ENCODE data around the gene ARMH4. TPM values are rescaled to one million over a fixed set of nuclear protein-coding genes. Genes with fewer than 3 reads are reported as not detected.

ARMH4 gene
- total and polyA plus RNA-seq, 8 donors = 2.0 to 19.4 (median 15.7) TPM

- Histone ChIP-seq H3K4me3 (peak within 1 kb of the TSS; percentile 66 to 88), H3K27me3 (no peaks in the 10 kb centered on the region), H3K36me3 (peaks cover 0 to 21% of the 10 kb centered on the region in 2 donors), H3K9me3 (no peaks in the 10 kb centered on the region), H3K27ac (peak within 1 kb of the TSS; percentile 92 to 94), H3K4me1 (peaks cover 9 to 18% of the 10 kb centered on the region in 2 donors)
- intact Hi-C loops (cut with DNase I) = no loop called here
- no peak for TF ChIP-seq CTCF (IDR thresholded peaks at IDR 0.05)
- DNase-seq (peak; percentile 87 to 98 (median 92)), ATAC-seq (peak; percentile 97)
Measured at GRCh38 chr14:58199726-58200479, 47.9 kb upstream of the ARMH4 start, which contains the start of gene ACTR10. TSS of gene ACTR10 (plus strand) at chr14:58200149. CDS start at chr14:58200218, 69 bp downstream.

GRCh38 chr14:58198086-58198485, 46.1 kb upstream of the ARMH4 start:
- DNase-seq (no peak), ATAC-seq (no peak)
- intact Hi-C loops (cut with DNase I) = no loop called here
- H3K9me3 ChIP-seq = no peaks in the 10 kb centered on the region
- no peak overlapping the region for H3K4me3 ChIP-seq
- H3K27me3 ChIP-seq = no peaks in the 10 kb centered on the region
- TF ChIP-seq CTCF (IDR thresholded peaks at IDR 0.05) = no peak
- H3K27ac ChIP-seq = no peak overlapping the region
- peaks cover 9 to 18% of the 10 kb centered on the region in 2 donors for H3K4me1 ChIP-seq
- peaks cover 0 to 3% of the 10 kb centered on the region in 2 donors for H3K36me3 ChIP-seq

- Histone ChIP-seq H3K36me3 (no peaks in the 10 kb centered on the region), H3K27me3 (no peaks in the 10 kb centered on the region), H3K4me3 (no peak overlapping the region), H3K27ac (no peak overlapping the region), H3K4me1 (peaks cover 3 to 8% of the 10 kb centered on the region in 2 donors), H3K9me3 (no peaks in the 10 kb centered on the region)
- intact Hi-C loops (cut with DNase I) = no loop called here
- ATAC-seq = no peak
- no peak for DNase-seq
- no peak for TF ChIP-seq CTCF (IDR thresholded peaks at IDR 0.05)
Measured at GRCh38 chr14:58196198-58196597, 44.2 kb upstream of the ARMH4 start.

- no peak for TF ChIP-seq CTCF (IDR thresholded peaks at IDR 0.05)
- H3K4me1 ChIP-seq = no peaks in the 10 kb centered on the region
- no peak for ATAC-seq
- no peaks in the 10 kb centered on the region for H3K9me3 ChIP-seq
- H3K36me3 ChIP-seq = no peaks in the 10 kb centered on the region
- H3K4me3 ChIP-seq = no peak overlapping the region
- DNase-seq = no peak
- no peaks in the 10 kb centered on the region for H3K27me3 ChIP-seq
- no peak overlapping the region for H3K27ac ChIP-seq
- intact Hi-C loops (cut with DNase I) = no loop called here
Measured at GRCh38 chr14:58193542-58193941, 41.5 kb upstream of the ARMH4 start.

- Histone ChIP-seq H3K4me1 (no peaks in the 10 kb centered on the region), H3K27me3 (no peaks in the 10 kb centered on the region), H3K4me3 (no peak overlapping the region), H3K36me3 (no peaks in the 10 kb centered on the region), H3K9me3 (no peaks in the 10 kb centered on the region), H3K27ac (no peak overlapping the region)
- ATAC-seq = peak; percentile 44
- no peak for DNase-seq
- intact Hi-C loops (cut with DNase I) = no loop called here
- no peak for TF ChIP-seq CTCF (IDR thresholded peaks at IDR 0.05)
Measured at GRCh38 chr14:58191763-58192601, 40.0 kb upstream of the ARMH4 start.
